Measurements from ENCODE around the gene ANAPC15.

DNA sequence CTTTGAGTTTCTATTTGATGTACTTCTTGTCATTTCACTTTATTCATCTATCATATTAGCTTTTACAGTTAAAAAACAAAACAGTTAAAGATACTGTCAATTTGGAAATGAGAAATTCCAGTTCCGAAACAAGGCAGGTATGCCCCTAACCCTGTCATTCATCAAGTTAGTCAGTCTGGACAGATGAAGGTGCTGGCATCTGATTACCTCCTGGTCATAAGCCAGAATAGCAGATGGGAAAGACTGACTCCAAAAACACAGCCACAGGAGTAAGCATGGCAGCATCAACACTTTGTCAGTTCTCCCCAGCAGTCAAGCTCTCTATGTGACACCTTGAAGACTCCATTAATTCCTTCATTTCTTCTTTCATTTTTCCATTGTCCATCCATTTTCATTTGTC lies 27.5 kb downstream of the ANAPC15 start:
- TF ChIP-seq, protein P1, sequence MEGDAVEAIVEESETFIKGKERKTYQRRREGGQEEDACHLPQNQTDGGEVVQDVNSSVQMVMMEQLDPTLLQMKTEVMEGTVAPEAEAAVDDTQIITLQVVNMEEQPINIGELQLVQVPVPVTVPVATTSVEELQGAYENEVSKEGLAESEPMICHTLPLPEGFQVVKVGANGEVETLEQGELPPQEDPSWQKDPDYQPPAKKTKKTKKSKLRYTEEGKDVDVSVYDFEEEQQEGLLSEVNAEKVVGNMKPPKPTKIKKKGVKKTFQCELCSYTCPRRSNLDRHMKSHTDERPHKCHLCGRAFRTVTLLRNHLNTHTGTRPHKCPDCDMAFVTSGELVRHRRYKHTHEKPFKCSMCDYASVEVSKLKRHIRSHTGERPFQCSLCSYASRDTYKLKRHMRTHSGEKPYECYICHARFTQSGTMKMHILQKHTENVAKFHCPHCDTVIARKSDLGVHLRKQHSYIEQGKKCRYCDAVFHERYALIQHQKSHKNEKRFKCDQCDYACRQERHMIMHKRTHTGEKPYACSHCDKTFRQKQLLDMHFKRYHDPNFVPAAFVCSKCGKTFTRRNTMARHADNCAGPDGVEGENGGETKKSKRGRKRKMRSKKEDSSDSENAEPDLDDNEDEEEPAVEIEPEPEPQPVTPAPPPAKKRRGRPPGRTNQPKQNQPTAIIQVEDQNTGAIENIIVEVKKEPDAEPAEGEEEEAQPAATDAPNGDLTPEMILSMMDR (IDR thresholded peaks at IDR 0.05; ENCODE audit: insufficient read depth, low read length, poor library complexity, severe bottlenecking): no peak
- TF ChIP-seq EZH2phosphoT487 (conservative IDR thresholded peaks at IDR 0.05; ENCODE audit: low read length): no peak

Data from SU-DHL-6 (cell line).